Measurements from ENCODE around the gene CC2D1A.

- TF ChIP-seq, protein P1, sequence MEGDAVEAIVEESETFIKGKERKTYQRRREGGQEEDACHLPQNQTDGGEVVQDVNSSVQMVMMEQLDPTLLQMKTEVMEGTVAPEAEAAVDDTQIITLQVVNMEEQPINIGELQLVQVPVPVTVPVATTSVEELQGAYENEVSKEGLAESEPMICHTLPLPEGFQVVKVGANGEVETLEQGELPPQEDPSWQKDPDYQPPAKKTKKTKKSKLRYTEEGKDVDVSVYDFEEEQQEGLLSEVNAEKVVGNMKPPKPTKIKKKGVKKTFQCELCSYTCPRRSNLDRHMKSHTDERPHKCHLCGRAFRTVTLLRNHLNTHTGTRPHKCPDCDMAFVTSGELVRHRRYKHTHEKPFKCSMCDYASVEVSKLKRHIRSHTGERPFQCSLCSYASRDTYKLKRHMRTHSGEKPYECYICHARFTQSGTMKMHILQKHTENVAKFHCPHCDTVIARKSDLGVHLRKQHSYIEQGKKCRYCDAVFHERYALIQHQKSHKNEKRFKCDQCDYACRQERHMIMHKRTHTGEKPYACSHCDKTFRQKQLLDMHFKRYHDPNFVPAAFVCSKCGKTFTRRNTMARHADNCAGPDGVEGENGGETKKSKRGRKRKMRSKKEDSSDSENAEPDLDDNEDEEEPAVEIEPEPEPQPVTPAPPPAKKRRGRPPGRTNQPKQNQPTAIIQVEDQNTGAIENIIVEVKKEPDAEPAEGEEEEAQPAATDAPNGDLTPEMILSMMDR (IDR thresholded peaks at IDR 0.05; ENCODE audit: insufficient read depth, low read depth, low read length), result no peak
- TF ChIP-seq EZH2 (IDR thresholded peaks at IDR 0.05; ENCODE audit: insufficient read depth, low read length), result no peak
Measured at GRCh38 chr19:13923194-13923987, 17.4 kb downstream of the CC2D1A start.

All from astrocyte (in vitro differentiated cells and primary cell).